K562 (cell line): ENCODE results near the gene CDH18. TPM values are rescaled to one million over a fixed set of nuclear protein-coding genes. Genes with fewer than 3 reads are reported as not detected.

ENCODE experiments used
- ATAC-seq: fragments of 200-7000 bp; cut with Tn5 transposase; 3 replicates; pipeline ENCODE4 v1.9.1; 2020; ENCODE audit warnings: moderate library complexity
- BruUV-seq: library from RNA; stranded (reverse); fragments of 400-500 nt; replicated peaks from 2 replicates; lab custom pipeline; 2021; lab: Mats Ljungman, UMichigan
- CTCF ChIA-PET: fragments of 300-600 bp; formaldehyde crosslinking; extraction: SDS; loops from one replicate; lab custom pipeline; 2021; ENCODE audit warnings: low intra/inter-chr PET ratio; lab: Yijun Ruan, JAX
- POLR2A ChIA-PET: fragments of 300-600, 350-650 bp; sonication (Branson Sonifier 250); formaldehyde crosslinking; extraction: SDS; loops from one replicate; lab custom pipeline; 2021; ENCODE audit warnings: antibody characterized with exemption, inconsistent platforms; lab: Yijun Ruan, JAX
- DNase-seq, 4 experiments: peaks; one replicate each; pipeline versions ENCODE4 v3.0.0 to v3.0.0-alpha.2; 2011 to 2018; ENCODE audit warnings: low spot score in 3 of 4, mixed read lengths in 3 of 4; ENCODE audit errors: extremely low read depth in 1 of 4
- FAIRE-seq: peaks from 2 replicates; lab custom pipeline; 2011; peaks lifted over from hg19 to GRCh38; lab: Jason Lieb, UNC
- H2AFZ ChIP-seq: 2 replicates; pipeline ENCODE4 v1.6.0; 2011; ENCODE audit warnings: low read depth, low read length, control low read depth, inconsistent platforms
- H3K27ac ChIP-seq: fragments of 200-600 bp; 3 replicates; pipeline ENCODE4 v1.8.0; 2011; ENCODE audit warnings: low read depth, mild to moderate bottlenecking, control low read depth, inconsistent platforms, low read length, moderate library complexity, mixed read lengths; ENCODE audit errors: extremely low read depth
- H3K27me3 ChIP-seq, 2 experiments: fragments of 300-600 bp in 1 of 2; 2 replicates in 1 of 2; 3 replicates in 1 of 2; pipeline versions ENCODE4 v1.6.0 to v1.8.0; 2011; ENCODE audit warnings: inconsistent platforms in 2 of 2, low read length in 2 of 2, mild to moderate bottlenecking in 1 of 2, mixed read lengths in 1 of 2, moderate library complexity in 1 of 2; ENCODE audit not compliant: control insufficient read depth in 2 of 2, insufficient read depth in 2 of 2
- H3K36me3 ChIP-seq: fragments of 300-600 bp; 3 replicates; pipeline ENCODE4 v1.8.0; 2011; ENCODE audit warnings: mild to moderate bottlenecking, low read length, inconsistent platforms; ENCODE audit not compliant: control insufficient read depth, insufficient read depth
- H3K4me1 ChIP-seq, 2 experiments: fragments of 200-600 bp in 1 of 2; replicated peaks in 1 of 2; 2 replicates in 1 of 2; 3 replicates in 1 of 2; pipeline versions ENCODE4 v1.5.1 to v1.8.0; 2011; ENCODE audit warnings: inconsistent platforms in 2 of 2, low read length in 2 of 2, mild to moderate bottlenecking in 1 of 2, mixed read lengths in 1 of 2, moderate library complexity in 1 of 2; ENCODE audit not compliant: control insufficient read depth in 2 of 2, insufficient read depth in 2 of 2
- H3K4me2 ChIP-seq: 2 replicates; pipeline ENCODE4 v1.6.1; 2011; ENCODE audit warnings: low read length, control low read depth, inconsistent platforms, mixed read lengths; ENCODE audit not compliant: insufficient read depth
- H3K4me3 ChIP-seq: fragments of 200-600 bp; sonication (generic), shearing (Covaris generic); 2 replicates; pipeline ENCODE4 v1.5.1; 2016; ENCODE audit warnings: control low read depth, inconsistent platforms
- H3K79me2 ChIP-seq: fragments of 200-600 bp; 3 replicates; pipeline ENCODE4 v1.8.0; 2011; ENCODE audit warnings: low read length, inconsistent platforms; ENCODE audit not compliant: control insufficient read depth, insufficient read depth
- H3K9ac ChIP-seq, 2 experiments: 2 replicates each; pipeline versions ENCODE4 v1.6.0 to v1.6.1; 2011; ENCODE audit warnings: low read depth in 2 of 2, low read length in 2 of 2, control low read depth in 1 of 2, inconsistent platforms in 1 of 2, mild to moderate bottlenecking in 1 of 2, mixed read lengths in 1 of 2; ENCODE audit not compliant: insufficient read depth in 1 of 2
- H3K9me1 ChIP-seq: one replicate; pipeline ENCODE4 v1.6.0; 2011; ENCODE audit warnings: inconsistent platforms, mild to moderate bottlenecking, low read length, moderate library complexity; ENCODE audit not compliant: control insufficient read depth, insufficient read depth
- H3K9me3 ChIP-seq: replicated peaks from 2 replicates; pipeline ENCODE4 v1.5.1; 2011; ENCODE audit warnings: low read depth, low read length, inconsistent platforms; ENCODE audit not compliant: control insufficient read depth, insufficient read depth
- H4K20me1 ChIP-seq: replicated peaks from 2 replicates; pipeline ENCODE4 v1.6.1; 2011; ENCODE audit warnings: low read length, inconsistent platforms, mixed read lengths; ENCODE audit not compliant: control insufficient read depth, insufficient read depth
- ARHGAP35 ChIP-seq: fragments of 450-650 bp; IDR thresholded peaks from 2 replicates; pipeline ENCODE4 v1.6.1; 2018; ENCODE audit not compliant: partially characterized antibody
- NFYB ChIP-seq: IDR thresholded peaks from 2 replicates; pipeline ENCODE4 v1.6.1; 2011; ENCODE audit warnings: mild to moderate bottlenecking, moderate library complexity; ENCODE audit not compliant: insufficient read length; ENCODE audit errors: extremely low read depth
- PCBP1 ChIP-seq: fragments of 200-400 bp; formaldehyde crosslinking; IDR thresholded peaks from 2 replicates; pipeline ENCODE4 v1.6.1; 2018; ENCODE audit warnings: mild to moderate bottlenecking, low read depth, low read length; ENCODE audit not compliant: poor library complexity, severe bottlenecking
- PYGO2 ChIP-seq: fragments of 450-650 bp; IDR thresholded peaks from 2 replicates; pipeline ENCODE4 v1.6.1; 2016; ENCODE audit warnings: mild to moderate bottlenecking, missing genetic modification characterization, moderate library complexity, missing compliant biosample characterization
- TRIM24 ChIP-seq, 2 experiments: fragments of 450-650 bp; IDR thresholded peaks; 2 replicates each; pipeline ENCODE4 v1.6.1; 2016
- ZBTB17 ChIP-seq: fragments of 450-650 bp; formaldehyde crosslinking; IDR thresholded peaks from 2 replicates; pipeline ENCODE4 v1.4.0; 2020; ENCODE audit warnings: mild to moderate bottlenecking
- ZNF584 ChIP-seq: fragments of 200-800 bp; sonication (Bioruptor generic); IDR thresholded peaks from 2 replicates; pipeline ENCODE4 v1.6.1; 2016; ENCODE audit warnings: low read depth, mild to moderate bottlenecking, missing genetic modification characterization, missing compliant biosample characterization
- WGBS: fragments of 100-300 bp; shearing (Covaris generic); methylation state at CpG from one replicate; pipeline ENCODE4 v1.1.6; 2016; ENCODE audit warnings: low coverage, mixed read lengths; ENCODE audit not compliant: insufficient coverage; ENCODE audit errors: missing lambda C conversion rate; 5-methylcytosine and 5-hydroxymethylcytosine counted together
- in situ Hi-C: fragments of 300-500 bp; cut with MboI; formaldehyde crosslinking; loops from 4 replicates; pipeline ENCODE4 v1.15.0; 2018; ENCODE audit warnings: inconsistent platforms, mixed read lengths
- intact Hi-C: fragments of 100-400 bp; cut with micrococcal nuclease; formaldehyde crosslinking; loops from 2 replicates; pipeline ENCODE4 v1.14.2; 2022
- polyA plus RNA-seq, 8 experiments: library from polyadenylated mRNA; depleted of rRNA in 4 of 8; stranded (reverse) in 5 of 8; unstranded in 3 of 8; fragments of >200 nt; fragmentation: Nextera tagmentation in 2 of 8; fragmentation: Illumina TruSeq in 1 of 8; extraction: Ambion mirVana in 2 of 8; extraction: Trizol in 1 of 8; gene quantifications; 2 replicates each; pipeline versions ENCODE4 v1.2.1 to v1.2.3, GENCODE V29; 2011 to 2014; ENCODE audit warnings: inconsistent platforms in 1 of 8, missing spikeins in 1 of 8
- total RNA-seq, 7 experiments: library from RNA; depleted of rRNA in 6 of 7; stranded (reverse); fragments of >200 nt in 6 of 7; fragmentation: Illumina TruSeq in 2 of 7; extraction: Trizol in 2 of 7; gene quantifications; 2 replicates each; pipeline versions ENCODE4 v1.2.1 to v1.2.3, GENCODE V29; 2011 to 2021; ENCODE audit warnings: low replicate concordance in 1 of 7
- TF ChIP-seq, protein P1 (sequence below): fragments of 250-450 bp; sonication (Bioruptor Pico); IDR thresholded peaks from 2 replicates; pipeline ENCODE4 v1.4.0; 2020
- TF ChIP-seq, protein P2 (sequence below): IDR thresholded peaks from 2 replicates; pipeline ENCODE4 v1.6.1; 2011; ENCODE audit not compliant: insufficient read length; ENCODE audit errors: extremely low read depth
- TF ChIP-seq, protein P3 (sequence below): sonication (generic); formaldehyde crosslinking; IDR thresholded peaks from 2 replicates; pipeline ENCODE4 v1.8.1; 2022; ENCODE audit warnings: missing genetic modification reagents
- TF ChIP-seq, protein P4 (sequence below): sonication (generic); formaldehyde crosslinking; IDR thresholded peaks from 2 replicates; pipeline ENCODE4 v1.8.1; 2023; ENCODE audit warnings: mild to moderate bottlenecking, missing genetic modification reagents

Gene CDH18
- total and polyA plus RNA-seq, 9 of the 15 experiments (the other 6 are each of a cell fraction or from before 2014, with no cell fraction given), result 0.18 to 1.4 (median 0.31) TPM

DNA sequence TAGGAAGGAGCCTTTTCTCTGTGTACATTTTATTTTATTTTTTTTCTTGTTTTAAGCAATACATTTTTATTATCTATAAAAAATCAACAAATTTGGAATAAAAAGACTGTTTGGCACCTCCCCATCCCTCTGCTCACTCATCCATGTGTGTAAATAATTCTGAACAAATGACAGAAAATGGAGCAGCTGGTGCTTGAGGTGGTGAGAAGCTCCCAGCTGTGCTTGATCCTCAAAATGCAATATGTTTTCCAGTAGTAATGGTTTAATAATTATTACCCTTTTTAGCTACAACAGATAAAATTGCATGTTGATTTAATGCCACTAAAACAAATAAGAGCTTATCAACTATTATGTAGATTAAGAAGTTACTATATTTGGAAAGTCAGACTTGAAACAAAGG is 132.5 kb downstream of the CDH18 start (continued):
- TF ChIP-seq, protein P1, sequence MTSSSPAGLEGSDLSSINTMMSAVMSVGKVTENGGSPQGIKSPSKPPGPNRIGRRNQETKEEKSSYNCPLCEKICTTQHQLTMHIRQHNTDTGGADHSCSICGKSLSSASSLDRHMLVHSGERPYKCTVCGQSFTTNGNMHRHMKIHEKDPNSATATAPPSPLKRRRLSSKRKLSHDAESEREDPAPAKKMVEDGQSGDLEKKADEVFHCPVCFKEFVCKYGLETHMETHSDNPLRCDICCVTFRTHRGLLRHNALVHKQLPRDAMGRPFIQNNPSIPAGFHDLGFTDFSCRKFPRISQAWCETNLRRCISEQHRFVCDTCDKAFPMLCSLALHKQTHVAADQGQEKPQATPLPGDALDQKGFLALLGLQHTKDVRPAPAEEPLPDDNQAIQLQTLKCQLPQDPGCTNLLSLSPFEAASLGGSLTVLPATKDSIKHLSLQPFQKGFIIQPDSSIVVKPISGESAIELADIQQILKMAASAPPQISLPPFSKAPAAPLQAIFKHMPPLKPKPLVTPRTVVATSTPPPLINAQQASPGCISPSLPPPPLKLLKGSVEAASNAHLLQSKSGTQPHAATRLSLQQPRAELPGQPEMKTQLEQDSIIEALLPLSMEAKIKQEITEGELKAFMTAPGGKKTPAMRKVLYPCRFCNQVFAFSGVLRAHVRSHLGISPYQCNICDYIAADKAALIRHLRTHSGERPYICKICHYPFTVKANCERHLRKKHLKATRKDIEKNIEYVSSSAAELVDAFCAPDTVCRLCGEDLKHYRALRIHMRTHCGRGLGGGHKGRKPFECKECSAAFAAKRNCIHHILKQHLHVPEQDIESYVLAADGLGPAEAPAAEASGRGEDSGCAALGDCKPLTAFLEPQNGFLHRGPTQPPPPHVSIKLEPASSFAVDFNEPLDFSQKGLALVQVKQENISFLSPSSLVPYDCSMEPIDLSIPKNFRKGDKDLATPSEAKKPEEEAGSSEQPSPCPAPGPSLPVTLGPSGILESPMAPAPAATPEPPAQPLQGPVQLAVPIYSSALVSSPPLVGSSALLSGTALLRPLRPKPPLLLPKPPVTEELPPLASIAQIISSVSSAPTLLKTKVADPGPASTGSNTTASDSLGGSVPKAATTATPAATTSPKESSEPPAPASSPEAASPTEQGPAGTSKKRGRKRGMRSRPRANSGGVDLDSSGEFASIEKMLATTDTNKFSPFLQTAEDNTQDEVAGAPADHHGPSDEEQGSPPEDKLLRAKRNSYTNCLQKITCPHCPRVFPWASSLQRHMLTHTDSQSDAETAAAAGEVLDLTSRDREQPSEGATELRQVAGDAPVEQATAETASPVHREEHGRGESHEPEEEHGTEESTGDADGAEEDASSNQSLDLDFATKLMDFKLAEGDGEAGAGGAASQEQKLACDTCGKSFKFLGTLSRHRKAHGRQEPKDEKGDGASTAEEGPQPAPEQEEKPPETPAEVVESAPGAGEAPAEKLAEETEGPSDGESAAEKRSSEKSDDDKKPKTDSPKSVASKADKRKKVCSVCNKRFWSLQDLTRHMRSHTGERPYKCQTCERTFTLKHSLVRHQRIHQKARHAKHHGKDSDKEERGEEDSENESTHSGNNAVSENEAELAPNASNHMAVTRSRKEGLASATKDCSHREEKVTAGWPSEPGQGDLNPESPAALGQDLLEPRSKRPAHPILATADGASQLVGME (CRISPR knock-in tag), result no peak
- TF ChIP-seq, all 486 proteins: peak for 0

DNA sequence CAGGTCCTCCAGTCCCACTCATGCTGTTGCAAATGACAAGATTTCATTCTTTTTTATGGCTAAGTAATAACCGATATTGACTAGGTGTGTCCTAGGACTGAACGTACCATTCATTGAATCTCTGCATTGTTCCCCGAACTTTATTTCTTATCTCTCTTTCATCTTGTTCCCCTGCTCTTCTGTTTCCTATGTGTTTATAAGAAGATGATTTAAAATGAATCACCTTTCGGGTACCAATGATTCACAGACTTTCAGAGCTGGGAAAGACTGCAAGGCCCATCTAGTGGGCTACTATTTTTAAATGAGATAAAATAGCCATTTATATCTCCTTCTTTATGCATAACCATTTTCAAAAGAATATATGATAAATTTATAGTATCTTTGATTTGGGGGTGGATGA is 133.0 kb downstream of the CDH18 start:
- Histone ChIP-seq H3K9me3 (no peaks in the 10 kb centered on the region), H2AFZ (no peak overlapping the region), H3K9me1 (no peaks in the 10 kb centered on the region), H3K27me3 (no peaks in the 10 kb centered on the region), H3K4me1 (no peaks in the 10 kb centered on the region), H3K79me2 (no peaks in the 10 kb centered on the region), H4K20me1 (no peaks in the 10 kb centered on the region), H3K36me3 (no peaks in the 10 kb centered on the region), H3K4me2 (no peak overlapping the region), H3K9ac (no peak overlapping the region), H3K4me3 (no peak overlapping the region), H3K27ac (no peak overlapping the region)
- BruUV-seq, result no TSS peak
- POLR2A ChIA-PET, result no interaction called here
- 0% methylated on average over 4 of the region's 4 CpGs for WGBS
- intact Hi-C loops, result no loop called here
- no peak for FAIRE-seq
- CTCF ChIA-PET, result no interaction called here
- TF ChIP-seq, protein P2, sequence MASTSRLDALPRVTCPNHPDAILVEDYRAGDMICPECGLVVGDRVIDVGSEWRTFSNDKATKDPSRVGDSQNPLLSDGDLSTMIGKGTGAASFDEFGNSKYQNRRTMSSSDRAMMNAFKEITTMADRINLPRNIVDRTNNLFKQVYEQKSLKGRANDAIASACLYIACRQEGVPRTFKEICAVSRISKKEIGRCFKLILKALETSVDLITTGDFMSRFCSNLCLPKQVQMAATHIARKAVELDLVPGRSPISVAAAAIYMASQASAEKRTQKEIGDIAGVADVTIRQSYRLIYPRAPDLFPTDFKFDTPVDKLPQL, result no peak
- TF ChIP-seq ZBTB17 (no peak), ARHGAP35 (no peak), ZNF584 (CRISPR knock-in tag) (no peak), TRIM24 (IDR thresholded peaks at IDR 0.05) (no peak), PCBP1 (no peak), PYGO2 (tag) (no peak), NFYB (no peak)
- TF ChIP-seq, protein P3, sequence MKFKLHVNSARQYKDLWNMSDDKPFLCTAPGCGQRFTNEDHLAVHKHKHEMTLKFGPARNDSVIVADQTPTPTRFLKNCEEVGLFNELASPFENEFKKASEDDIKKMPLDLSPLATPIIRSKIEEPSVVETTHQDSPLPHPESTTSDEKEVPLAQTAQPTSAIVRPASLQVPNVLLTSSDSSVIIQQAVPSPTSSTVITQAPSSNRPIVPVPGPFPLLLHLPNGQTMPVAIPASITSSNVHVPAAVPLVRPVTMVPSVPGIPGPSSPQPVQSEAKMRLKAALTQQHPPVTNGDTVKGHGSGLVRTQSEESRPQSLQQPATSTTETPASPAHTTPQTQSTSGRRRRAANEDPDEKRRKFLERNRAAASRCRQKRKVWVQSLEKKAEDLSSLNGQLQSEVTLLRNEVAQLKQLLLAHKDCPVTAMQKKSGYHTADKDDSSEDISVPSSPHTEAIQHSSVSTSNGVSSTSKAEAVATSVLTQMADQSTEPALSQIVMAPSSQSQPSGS (CRISPR knock-in tag), result no peak
- TF ChIP-seq, protein P4, sequence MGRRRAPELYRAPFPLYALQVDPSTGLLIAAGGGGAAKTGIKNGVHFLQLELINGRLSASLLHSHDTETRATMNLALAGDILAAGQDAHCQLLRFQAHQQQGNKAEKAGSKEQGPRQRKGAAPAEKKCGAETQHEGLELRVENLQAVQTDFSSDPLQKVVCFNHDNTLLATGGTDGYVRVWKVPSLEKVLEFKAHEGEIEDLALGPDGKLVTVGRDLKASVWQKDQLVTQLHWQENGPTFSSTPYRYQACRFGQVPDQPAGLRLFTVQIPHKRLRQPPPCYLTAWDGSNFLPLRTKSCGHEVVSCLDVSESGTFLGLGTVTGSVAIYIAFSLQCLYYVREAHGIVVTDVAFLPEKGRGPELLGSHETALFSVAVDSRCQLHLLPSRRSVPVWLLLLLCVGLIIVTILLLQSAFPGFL (CRISPR knock-in tag), result no peak
- ATAC-seq, result no peak
- in situ Hi-C loops, result no loop called here
- DNase-seq, result no peak
